NCI-H226 (cell line): ENCODE data around the gene YLPM1.
"Not testable (repeated sequence)": the region's sequence is repeated elsewhere in the genome, so short reads cannot be mapped to it uniquely, and the experiment has no call there.

Experiments
- DNase-seq: peaks from one replicate; pipeline ENCODE4 v3.0.0-alpha.2; 2015

The YLPM1 gene

GRCh38 chr14:74762917-74763802 is at the start of gene YLPM1:
TSS of gene YLPM1 (plus strand) at chr14:74763316. CDS start at chr14:74763490, 174 bp downstream.
- peak; percentile 88 for DNase-seq

DNA sequence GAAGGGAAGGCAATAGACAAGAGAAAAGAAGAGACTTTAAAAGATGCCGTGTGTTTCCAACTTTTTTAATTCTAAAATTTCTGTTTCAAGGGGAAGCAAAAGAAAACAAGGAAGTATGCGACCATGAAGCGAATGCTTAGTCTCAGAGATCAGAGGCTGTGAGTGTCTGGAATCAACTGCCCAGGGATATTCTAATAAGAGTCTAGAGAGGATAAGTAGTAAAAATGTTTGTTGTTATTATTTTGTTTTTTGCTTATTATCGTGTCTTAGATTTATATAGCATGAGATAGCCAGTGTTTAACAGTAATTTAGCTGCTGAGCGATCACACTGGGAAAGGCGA is 49.8 kb upstream of the YLPM1 start:
- no peak for DNase-seq

DNA sequence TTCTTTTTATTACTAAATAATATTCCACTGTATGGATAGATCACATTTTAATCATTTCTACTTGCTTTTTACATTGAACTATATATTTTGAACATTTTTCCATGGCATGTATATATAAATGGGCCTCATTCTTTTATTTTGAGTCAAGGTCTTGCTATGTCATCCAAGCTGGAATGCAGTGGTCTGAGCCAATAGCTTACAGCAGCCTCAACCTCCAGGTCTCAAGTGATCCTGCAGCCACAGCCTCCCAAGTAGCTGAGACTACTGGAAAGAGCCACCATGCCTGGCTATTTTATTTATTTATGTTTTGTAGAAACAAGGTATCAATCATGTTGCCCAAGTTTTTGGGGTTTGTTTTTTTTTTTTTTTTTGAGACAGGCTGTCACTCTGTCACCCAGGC is 42.6 kb upstream of the YLPM1 start:
- DNase-seq, result no peak

DNA sequence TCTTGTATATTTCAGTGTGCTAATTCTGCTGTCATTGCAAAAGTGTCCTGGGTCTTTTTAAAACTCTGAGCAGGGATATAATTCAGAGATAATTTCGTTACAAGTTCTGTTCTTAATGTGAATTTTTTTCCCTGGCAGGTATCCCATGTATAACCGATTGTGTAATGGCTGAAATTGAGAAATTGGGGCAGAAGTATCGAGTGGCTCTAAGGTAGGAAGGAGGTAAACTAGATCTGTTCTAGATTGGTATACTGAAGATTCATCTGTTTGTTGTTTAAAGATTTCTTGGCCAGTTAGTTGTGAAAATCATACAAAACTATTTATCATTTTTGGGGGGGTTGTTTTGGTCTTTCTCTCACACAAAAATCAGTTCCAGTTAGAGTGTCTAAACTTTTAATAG is 40.0 kb upstream of the YLPM1 start:
- no peak for DNase-seq

DNA sequence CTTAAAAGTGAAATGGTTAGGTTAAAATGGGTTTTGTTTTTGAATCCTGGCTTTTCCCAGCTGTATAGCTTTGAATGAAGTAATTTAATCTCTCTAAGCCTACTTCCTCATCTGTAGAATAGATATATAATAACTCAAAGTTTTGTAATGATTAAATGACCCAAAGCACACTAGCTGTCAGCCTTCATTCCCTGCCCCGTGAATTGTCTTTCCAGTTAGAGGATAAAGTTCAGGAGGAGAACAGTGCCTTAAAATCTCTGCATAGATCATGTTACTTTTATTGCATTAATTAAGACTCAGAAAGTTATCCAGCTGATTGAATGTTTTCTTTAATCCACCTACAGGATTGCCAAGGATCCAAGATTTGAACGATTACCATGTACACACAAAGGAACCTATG is 30.7 kb upstream of the YLPM1 start:
- no peak for DNase-seq

DNA sequence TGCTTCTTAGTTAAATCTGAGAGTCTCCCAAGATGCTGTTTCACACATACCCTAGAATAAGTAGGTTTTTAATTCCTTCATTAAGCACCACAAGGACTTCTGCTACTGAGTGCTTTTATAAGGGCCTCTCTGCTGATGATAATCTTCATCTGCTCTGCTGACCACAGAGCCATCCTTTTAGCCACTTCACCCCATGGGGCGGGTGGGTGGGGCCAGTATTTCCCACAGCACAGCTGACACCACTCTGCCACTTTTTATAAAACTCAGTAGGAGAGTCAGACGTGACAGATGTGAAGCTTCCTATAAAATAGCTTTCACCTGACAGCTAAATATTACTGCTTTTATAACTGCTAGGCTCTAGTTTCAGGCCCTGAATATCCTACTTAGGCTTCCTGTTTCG is 29.9 kb upstream of the YLPM1 start:
- no peak for DNase-seq

- no peak for DNase-seq
Observed at GRCh38 chr14:74735125-74735524, 28.0 kb upstream of the YLPM1 start.

DNA sequence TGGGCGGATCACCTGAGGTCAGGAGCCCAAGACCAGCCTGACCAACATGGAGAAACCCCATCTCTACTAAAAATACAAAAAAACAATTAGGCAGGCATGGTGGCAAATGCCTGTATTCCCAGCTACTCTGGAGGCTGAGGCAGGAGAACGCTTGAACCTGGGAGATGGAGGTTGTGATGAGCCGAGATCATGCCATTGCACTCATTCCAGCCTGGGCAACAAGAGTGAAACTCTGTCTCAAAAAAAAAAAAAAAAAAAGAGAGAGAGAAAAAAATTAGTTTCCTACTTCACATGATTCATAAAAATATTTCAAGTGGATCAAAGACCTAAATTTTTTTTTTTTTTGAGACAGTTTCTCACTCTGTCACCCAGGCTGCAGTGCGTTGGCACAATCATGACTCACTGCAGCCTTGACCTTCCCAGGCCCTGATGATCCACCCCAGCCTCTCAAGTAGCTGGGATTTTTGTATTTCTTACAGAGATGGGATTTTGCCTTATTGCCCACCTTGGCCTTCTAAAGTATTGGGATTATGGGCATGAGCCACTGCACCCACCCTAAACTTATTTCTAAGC is 25.3 kb upstream of the YLPM1 start:
- no peak for DNase-seq

DNA sequence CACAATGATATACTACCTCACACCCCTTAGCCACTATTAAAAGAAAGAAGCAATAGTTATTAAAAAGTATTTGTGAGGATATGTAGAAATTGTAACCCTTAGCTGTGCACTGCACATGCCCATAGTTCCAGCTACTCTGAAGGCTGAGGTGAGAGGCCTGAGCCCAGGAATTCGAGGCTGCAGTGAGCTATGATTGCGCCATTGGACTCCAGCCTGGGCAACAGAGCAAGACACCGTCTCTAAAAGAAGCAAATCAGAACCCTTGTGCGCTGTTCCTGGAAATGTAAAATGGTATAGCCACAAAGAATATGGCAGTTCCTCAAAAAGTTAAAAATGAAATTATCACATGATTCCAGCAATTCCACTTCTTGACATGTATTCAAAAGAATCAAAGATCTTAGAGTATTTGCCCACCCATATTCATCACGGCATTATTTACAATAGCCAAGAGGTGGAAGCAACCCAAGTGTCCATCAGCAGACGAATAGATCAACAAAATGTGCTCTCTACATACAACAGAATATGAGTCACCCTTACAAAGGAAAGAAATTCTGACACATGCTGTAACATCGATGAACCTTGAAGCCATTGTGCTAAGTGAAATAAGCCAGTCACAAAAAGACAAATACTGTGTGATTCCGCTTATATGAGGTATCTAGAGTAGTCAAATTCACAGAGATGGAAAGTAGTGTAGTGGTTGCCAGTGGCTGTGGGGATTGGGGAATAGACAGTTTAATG is 23.7 kb upstream of the YLPM1 start:
- DNase-seq, result no peak

DNA sequence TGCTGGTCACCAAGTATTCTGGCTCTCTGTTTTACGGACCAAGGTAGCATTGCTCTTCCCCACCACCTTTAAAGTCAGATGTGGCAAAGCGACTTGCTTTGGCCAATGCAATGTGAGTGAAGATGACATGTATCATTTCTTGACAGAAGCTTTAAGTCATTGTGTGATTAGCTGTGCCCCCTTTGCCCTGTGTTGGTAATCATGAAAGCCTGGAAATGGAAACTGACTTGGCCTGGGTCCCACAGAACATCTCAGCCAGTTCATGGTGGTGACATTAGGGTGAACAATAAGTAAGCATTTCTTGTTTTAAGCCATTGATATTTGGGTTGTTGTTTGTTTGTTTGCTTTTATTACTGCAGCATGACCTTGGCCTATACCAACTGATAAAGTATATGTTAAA is 15.9 kb upstream of the YLPM1 start:
- no peak for DNase-seq

DNA sequence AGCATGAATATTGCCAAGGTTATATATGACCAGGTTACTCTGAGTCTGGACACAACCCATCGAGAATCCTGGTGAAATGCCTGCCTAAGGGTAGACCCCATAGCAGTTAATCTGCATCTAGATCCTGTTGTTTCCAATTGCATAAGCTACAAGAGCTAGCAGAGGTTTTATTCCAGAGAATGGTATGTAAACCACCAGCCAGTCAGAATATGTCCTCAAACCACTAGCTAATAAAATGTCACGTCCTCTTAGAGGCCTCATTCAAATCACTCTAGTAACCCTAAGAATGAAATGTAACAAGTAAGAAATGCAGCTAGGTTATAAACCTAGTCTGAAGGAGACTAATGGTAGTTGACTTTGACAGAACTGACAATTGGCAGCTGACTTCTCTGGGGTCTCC is 9.0 kb upstream of the YLPM1 start:
- DNase-seq, result no peak

DNA sequence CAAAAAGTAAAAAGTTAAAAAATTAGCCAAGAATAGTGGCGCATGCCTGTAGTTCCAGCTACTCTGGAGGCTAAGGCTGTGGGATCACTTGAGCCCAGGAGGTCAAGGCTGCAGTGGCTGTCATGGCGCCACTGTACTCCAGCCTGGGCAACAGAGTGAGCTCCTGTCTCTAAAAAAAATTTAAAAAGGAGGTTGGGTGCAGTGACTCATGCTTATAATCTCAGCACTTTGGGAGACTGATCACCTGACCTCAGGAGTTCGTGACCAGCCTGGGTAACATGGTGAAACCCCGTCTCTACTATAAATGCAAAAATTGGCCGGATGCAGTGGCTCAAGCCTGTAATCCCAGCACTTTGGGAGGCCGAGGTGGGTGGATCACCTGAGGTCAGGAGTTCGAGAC is 8.2 kb upstream of the YLPM1 start:
- DNase-seq, result no peak

DNA sequence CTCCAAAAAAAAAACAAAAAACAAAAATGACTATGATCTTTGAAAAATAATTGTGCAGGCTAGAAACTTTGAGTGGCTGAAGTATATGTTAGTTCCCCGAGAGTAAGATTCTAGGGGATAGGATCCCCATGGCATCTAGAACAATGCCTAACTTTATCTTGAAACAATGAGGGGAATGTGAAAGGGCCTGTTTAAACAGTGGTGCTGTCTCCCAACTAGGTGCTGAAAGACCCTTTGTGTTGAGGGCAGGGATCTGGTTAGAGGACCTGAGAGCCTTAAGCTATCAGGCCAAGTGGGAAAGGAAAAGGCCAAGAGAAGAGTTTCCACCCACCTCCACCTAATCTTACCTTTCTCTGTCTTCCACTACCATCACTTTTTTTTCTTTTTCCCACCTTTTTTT is 6.8 kb upstream of the YLPM1 start:
- DNase-seq, result no peak

- not testable (repeated sequence) for DNase-seq
Observed at GRCh38 chr14:74758505-74758904, 4.6 kb upstream of the YLPM1 start.

DNA sequence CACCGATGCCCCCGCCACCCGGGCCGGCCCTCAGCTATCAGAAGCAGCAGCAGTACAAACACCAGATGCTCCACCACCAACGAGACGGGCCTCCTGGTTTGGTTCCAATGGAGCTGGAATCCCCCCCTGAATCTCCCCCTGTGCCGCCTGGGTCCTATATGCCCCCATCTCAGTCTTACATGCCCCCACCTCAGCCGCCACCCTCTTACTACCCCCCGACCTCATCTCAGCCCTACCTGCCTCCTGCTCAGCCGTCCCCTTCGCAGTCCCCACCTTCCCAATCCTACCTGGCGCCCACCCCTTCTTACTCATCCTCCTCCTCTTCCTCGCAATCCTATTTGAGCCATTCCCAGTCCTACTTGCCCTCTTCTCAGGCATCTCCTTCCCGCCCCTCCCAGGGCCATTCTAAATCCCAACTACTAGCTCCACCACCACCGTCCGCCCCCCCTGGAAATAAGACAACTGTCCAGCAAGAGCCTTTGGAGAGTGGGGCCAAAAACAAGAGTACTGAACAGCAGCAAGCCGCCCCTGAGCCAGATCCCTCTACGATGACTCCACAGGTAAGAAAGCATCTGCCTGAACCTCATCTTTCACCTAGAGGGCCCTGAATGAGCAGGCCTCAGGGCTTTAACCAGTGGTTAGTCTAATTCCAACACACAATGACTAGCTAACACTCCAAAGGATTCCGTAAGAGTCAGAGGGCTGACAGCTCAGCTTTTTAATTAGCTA is 851 bp downstream of the YLPM1 start:
- DNase-seq, result no peak

DNA sequence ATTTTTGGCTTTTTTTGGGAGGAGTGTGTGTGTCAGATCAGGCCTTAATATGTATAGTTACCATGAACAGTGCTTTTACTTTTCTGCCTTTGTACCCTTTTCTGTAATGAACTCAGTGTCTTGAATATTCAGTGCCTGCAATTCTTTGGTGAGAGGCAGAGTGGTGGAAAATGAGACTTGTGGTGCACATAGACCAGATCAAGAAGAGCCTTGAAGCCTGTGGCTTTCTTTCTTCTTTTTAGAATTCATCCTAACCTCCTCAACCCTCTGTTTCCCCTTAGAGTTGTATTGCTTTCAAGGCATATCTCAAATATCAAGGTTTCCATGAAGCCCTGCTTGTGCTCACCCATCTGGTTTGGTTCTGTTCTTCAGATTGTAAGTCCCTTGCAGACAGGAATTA is 2.6 kb downstream of the YLPM1 start:
- no peak for DNase-seq

DNA sequence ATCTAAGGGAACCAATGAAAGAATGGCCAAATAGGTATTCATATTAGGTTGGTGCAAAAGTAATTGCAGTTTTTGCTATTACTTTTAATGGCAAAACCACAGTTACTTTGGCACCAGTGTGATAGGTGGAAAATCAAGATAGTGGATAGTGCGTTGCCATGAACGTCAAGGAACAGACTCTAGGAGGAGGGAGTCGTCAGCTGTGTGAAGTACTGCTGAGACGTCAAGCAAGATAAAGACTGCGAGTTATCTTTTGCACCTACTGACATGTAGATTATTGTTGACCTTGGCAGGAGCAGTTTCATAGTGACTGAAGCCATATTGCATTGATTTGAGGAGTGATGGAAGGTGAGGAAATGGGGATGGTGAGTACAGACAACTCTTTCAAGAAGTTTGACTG is 8.3 kb downstream of the YLPM1 start:
- no peak for DNase-seq

DNA sequence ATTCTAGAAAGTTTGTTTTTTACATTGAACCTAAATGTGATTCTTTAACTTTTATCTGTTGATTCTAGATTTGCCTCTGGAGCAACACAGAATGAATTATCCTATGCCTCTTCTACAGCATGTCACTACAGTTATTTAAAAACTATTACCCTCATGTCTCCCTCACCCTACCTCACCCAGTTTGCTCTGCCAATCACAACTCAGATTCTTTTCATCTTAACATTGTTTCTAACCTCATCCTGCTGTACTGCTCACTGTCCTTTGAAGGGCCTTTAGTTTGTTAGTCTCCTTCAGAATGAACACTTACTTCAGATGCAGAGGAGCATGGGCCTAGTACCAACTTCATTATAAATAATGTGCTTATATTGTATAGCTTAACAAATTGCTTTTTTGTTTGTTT is 21.5 kb downstream of the YLPM1 start:
- no peak for DNase-seq

- DNase-seq, result no peak
Observed at GRCh38 chr14:74785056-74785613, 22.0 kb downstream of the YLPM1 start.

GRCh38 chr14:74786796-74787315 is 23.7 kb downstream of the YLPM1 start:
- DNase-seq, result no peak

GRCh38 chr14:74792249-74793039 is 29.3 kb downstream of the YLPM1 start:
- DNase-seq, result no peak
